ENCODE results near the gene TMEM139.

DNA sequence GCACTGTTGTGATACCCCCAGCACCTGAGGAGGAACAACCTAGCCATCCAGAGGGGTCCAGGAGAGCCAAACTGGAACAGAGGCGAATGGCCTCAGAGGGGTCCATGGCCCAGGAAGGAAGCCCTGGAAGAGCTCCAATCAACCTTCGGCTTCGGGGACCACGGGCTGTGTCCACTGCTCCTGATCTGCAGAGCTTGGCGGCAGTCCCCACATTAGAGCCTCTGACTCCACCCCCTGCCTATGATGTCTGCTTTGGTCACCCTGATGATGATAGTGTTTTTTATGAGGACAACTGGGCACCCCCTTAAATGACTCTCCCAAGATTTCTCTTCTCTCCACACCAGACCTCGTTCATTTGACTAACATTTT is 1.7 kb downstream of the TMEM139 start:
- no peak for TF ChIP-seq CTCF (conservative IDR thresholded peaks at IDR 0.05; ENCODE audit: low read depth, low read length)
- no peak for TF ChIP-seq EZH2 (IDR thresholded peaks at IDR 0.05; ENCODE audit: borderline replicate concordance, low read depth, low read length, poor library complexity, severe bottlenecking)

Data from A673 (cell line).